GM12873 (cell line): ENCODE results near the gene TFDP1.

Experiments
- TF ChIP-seq, protein P1 (sequence below): IDR thresholded peaks from 2 replicates; pipeline ENCODE4 v1.5.1; 2012; ENCODE audit warnings: low read depth, mild to moderate bottlenecking, moderate library complexity, low read length, control low read depth; ENCODE audit not compliant: insufficient read depth; ENCODE audit errors: missing control alignments

The TFDP1 gene

DNA sequence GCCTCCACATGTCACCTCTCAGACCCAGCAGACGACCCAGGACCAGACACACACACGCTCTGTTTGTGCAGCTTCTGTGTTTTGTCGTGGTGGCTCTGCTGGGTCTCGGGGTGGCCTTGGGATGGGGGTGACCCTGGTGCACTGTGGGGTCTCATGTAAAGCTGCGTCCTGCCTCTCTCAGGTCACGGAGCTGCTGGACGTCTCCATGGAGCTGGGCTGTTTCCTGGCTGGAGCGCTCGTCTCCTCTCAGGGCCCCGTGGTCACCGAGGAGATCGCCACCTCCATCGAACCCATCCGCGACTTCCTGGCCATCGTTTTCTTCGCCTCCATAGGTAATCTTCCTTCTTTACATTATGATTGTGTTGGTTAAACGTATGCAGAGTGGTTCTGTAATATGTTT is 45.4 kb upstream of the TFDP1 start:
- TF ChIP-seq, protein P1, sequence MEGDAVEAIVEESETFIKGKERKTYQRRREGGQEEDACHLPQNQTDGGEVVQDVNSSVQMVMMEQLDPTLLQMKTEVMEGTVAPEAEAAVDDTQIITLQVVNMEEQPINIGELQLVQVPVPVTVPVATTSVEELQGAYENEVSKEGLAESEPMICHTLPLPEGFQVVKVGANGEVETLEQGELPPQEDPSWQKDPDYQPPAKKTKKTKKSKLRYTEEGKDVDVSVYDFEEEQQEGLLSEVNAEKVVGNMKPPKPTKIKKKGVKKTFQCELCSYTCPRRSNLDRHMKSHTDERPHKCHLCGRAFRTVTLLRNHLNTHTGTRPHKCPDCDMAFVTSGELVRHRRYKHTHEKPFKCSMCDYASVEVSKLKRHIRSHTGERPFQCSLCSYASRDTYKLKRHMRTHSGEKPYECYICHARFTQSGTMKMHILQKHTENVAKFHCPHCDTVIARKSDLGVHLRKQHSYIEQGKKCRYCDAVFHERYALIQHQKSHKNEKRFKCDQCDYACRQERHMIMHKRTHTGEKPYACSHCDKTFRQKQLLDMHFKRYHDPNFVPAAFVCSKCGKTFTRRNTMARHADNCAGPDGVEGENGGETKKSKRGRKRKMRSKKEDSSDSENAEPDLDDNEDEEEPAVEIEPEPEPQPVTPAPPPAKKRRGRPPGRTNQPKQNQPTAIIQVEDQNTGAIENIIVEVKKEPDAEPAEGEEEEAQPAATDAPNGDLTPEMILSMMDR = no peak

DNA sequence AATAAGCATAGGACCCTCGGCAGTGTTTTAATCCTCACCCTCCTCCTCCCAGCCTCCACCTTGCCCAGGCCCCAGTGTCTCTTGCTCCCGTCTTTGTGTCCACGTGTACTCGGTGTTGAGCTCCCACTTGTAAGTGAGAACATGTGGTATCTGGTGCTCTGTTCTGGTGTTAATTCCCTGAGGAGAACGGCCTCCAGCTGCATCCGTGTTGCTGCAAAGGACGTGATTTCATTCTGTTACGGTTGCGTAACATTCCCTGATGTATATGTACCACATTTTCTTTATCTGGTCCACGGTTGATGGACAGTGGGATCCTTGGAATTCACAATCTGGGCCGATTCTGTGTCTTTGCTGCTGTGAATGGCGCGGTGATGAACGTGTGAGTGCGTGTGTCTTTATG is 44.7 kb upstream of the TFDP1 start:
- TF ChIP-seq, protein P1 = no peak

DNA sequence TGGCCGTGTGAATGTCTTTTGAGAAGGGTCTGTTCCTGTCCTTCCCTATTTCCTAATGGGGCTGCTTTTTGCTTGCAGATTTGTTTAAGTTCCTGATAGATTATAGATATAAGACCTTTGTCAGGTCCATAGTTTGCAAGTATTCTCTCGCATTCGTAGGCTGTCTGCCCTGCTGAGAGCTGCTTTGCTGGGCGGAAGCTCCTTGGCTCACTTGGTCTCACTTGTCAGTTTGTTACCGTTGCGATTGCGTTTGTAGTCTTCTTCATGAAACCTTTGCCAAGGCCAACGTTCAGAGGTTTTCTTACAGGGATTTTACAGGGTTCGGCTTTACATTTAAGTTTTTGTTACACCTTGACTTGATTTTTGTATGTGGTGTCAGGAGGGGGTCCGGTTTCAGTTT is 44.0 kb upstream of the TFDP1 start:
- TF ChIP-seq, protein P1 = no peak

DNA sequence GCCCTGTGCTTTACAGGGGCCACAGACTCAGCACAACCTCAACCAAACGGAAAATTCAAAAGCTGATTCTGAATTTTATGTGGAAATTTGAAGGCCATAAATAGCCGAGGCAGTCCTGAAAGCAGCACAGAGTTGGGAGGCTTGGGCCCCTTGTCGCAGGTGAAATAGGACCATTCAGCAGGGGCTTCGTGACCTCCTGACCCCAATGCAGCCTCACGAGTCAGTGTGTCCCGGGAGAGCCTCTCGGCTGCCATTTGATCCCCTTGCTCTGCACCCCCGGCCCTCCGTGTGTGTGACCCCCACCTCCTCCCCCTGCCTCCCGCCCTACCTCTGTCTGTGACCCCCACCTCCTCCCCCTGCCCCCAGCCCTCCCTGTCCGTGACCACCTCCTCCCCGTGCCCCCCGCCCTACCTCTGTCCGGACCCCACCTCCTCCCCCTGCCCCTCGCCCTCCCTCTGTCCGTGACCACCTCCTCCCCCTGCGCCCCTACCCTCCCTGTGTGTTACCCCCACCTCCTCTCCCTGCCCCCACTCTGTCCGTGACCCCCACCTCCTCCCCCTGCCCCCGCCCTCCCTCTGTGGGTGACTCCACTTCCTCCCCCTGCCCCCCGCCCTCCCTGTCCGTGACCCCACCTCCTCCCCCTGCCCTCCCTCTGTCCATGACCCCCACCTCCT is 41.7 kb upstream of the TFDP1 start:
- TF ChIP-seq, protein P1 = no peak

DNA sequence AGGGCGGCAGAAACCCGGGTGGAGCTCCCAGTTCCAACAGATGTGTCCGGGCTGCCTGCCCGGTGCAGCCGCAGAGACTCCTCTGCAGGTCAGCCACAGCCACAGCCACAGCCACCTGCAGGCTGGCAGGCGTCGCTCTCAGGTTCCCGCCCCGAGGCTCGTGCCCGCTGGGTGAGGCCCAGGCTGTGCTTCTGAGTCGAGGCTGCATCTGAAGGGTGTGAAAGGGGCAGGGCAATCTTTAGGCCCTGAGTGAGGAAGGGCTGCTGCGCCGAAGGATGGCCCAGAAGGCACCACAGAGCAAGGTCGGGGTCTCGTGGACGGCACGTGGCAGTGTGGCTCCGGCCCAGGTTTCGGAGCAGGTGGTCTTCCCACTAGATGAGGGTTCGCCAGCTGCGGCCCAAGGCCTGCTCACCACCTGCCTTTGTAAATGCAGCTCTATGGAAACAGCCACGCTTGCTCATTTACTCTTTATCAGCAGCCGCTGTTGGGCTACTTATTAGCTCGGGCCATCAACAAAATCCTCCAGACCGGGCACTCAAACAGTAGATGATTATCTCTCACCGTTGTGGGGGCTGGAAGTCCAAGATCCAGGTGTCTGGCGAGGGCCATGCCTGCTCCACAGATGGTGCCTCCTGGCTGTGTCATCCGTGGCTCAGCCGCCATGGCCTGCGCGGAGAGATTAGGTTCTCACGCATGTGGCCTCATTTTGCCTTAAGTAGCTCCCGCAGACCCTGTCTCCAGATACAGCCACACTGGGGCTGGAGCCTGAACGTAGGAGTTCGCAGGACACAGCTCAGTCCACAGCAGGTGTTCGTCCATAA is 40.3 kb upstream of the TFDP1 start:
- TF ChIP-seq, protein P1 = no peak

DNA sequence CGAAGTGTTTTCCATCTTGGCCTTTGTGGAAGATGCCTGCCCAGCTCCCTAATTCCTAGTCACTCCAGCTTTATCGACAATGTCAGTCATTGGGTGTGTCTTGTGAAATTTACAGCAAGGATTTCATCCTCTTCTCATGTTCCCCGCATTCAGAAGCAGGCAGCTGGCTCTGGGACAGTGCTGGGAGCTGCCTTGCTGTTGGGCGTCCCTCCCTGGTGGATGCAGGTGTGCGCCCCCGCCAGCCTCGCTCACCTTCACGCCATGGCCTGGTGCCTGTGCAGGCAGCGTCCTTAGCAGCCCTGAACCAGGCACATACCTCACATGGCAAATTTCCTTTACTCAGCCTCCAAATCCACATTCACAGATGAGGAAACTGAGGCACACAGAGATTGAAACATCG is 39.7 kb upstream of the TFDP1 start:
- TF ChIP-seq, protein P1 = no peak

DNA sequence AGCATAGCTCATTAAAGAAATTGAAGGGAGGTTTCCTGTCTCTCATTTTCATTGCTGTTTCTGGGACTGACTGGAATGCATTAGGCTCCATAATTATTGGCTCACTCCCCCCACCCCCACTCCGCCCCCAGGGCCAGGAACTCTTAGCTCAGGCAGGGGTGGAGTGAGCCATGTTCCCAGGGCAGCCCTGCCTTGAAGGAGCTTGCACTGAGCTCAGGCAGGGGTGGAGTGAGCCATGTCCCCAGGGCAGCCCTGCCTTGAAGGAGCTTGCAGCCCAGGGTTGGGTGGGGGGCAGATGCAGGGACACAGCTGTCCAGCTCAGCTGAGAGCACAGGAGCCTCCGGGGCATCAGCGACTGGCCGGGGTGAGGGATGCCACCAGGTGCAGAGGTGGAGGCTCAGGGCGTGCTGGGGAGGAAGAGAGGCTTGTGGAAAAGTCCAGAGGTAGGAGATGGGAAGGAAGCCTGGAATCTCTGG is 39.1 kb upstream of the TFDP1 start:
- TF ChIP-seq, protein P1 = no peak
